ENCODE measurements around the gene ACAD11.
"Not testable (repeated sequence)": the region's sequence is repeated elsewhere in the genome, so short reads cannot be mapped to it uniquely, and the experiment has no call there.

ACAD11 gene

DNA sequence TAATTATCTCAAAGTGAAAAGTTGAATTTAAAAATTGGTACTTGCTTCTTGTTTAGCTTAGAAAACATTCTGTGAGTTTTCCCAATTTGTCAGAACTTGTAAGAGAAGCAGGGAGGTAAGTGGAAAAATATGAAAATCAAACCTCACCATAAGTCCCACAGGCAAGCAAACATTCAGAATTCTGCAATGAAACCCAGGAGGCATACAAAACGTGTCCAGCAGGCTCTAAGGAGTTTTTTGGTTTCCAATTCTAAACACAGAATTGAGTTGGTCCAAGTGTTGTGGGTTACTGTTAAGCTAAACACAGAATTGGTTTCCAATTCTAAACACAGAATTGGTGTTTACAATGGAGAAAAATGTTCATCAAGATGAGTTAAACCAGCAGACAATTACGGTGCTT, 89.6 kb downstream of the ACAD11 start:
- Mint-ChIP-seq H3K36me3 (peaks cover 35% of the 10 kb centered on the region), H3K27ac (no peak overlapping the region), H3K9me3 (peaks cover 4% of the 10 kb centered on the region), H3K4me1 (no peaks in the 10 kb centered on the region), H3K27me3 (no peaks in the 10 kb centered on the region), H3K4me3 (no peak overlapping the region)
- DNase-seq (ENCODE audit: low spot score in 2 of 2) (no peak), ATAC-seq (ENCODE audit: low read depth) (no peak)

DNA sequence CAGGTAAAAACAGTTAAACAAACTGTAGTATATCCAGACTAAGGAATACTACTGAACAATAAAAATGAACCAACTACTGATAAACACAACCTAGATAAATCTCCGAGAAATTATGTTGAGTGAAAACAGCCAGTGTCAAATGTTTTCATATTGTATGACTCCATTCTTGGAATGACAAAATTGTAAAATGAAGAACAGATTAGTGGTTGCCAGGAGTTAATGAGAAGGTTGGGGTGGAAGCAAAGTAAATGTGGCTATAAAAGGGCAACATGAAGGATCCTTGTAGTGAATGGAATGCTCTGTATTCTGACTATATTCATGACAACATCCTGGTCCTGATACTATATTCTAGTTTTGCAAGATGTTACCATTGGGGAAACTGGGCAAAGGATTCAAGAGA, 90.0 kb downstream of the ACAD11 start:
- H3K27ac Mint-ChIP-seq: no peak overlapping the region
- H3K4me3 Mint-ChIP-seq: no peak overlapping the region
- peaks cover 4% of the 10 kb centered on the region for H3K9me3 Mint-ChIP-seq
- ATAC-seq (ENCODE audit: low read depth): no peak
- no peaks in the 10 kb centered on the region for H3K4me1 Mint-ChIP-seq
- DNase-seq (ENCODE audit: low spot score in 2 of 2): no peak
- peaks cover 38% of the 10 kb centered on the region for H3K36me3 Mint-ChIP-seq
- H3K27me3 Mint-ChIP-seq: no peaks in the 10 kb centered on the region

DNA sequence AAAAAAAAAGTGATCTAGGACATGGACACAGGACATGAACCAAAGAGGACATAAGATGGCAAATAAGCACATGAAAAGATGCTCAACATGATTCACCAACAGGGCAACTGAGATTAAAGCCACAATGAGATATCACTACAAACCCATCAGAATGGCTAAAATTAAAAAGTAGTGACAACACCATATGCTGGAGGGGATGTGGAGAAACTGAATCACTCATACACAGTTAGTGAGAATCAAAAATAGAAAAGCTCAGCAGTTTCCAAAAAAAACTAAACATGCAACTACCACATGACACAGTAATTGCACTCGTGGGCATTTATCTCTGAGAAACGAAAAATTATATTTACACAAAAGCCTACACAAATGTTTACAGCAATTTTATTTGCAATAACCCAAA, 90.5 kb downstream of the ACAD11 start:
- ATAC-seq (ENCODE audit: low read depth) (no peak), DNase-seq (ENCODE audit: low spot score in 2 of 2) (no peak)
- H3K4me3 Mint-ChIP-seq: no peak overlapping the region
- H3K36me3 Mint-ChIP-seq: peaks cover 41% of the 10 kb centered on the region
- no peaks in the 10 kb centered on the region for H3K27me3 Mint-ChIP-seq
- no peak overlapping the region for H3K27ac Mint-ChIP-seq
- peaks cover 4% of the 10 kb centered on the region for H3K9me3 Mint-ChIP-seq
- no peaks in the 10 kb centered on the region for H3K4me1 Mint-ChIP-seq

DNA sequence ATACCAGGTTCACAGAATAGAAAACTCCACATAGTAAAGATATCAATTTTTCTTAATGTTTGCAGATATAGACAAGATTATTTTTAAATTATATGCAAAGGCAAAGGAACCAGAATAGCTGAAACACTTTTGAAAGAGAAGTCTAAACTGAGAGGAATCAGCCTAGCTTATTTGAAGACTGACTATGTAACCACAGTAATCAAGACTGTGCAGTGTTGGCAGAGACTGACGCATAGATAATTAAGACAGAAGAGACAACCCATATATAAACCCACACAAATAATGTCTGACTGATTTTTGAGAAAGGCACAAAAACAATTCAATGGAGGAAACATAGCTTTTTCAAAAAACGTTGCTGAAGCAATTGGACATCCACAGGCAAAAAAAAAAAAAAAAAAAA, 91.2 kb downstream of the ACAD11 start:
- ATAC-seq (ENCODE audit: low read depth) (no peak), DNase-seq (ENCODE audit: low spot score in 2 of 2) (no peak)
- Mint-ChIP-seq H3K9me3 (peaks cover 4% of the 10 kb centered on the region), H3K4me1 (no peaks in the 10 kb centered on the region), H3K36me3 (peaks cover 40% of the 10 kb centered on the region), H3K27me3 (no peaks in the 10 kb centered on the region), H3K27ac (no peak overlapping the region), H3K4me3 (no peak overlapping the region)

DNA sequence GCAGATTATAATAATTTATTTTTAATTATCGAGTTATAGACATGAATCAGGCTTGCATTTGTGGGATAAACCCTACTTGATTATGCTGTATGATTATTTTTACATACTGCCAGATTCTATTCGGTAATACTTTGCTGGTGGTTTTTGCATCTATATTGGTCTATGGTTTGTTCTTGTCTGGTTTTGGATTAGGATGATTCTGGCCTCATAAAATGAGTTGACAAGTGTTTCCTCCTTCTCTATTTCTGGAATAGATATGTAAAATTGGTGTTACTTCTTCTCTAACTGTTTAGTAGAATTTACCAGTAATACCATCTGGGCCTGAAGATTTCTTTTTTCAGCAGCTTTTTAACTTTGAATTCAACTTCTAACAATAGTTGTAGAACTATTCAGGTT, 95.5 kb downstream of the ACAD11 start:
- peaks cover 2% of the 10 kb centered on the region for H3K9me3 Mint-ChIP-seq
- H3K4me3 Mint-ChIP-seq: no peak overlapping the region
- no peaks in the 10 kb centered on the region for H3K27me3 Mint-ChIP-seq

DNA sequence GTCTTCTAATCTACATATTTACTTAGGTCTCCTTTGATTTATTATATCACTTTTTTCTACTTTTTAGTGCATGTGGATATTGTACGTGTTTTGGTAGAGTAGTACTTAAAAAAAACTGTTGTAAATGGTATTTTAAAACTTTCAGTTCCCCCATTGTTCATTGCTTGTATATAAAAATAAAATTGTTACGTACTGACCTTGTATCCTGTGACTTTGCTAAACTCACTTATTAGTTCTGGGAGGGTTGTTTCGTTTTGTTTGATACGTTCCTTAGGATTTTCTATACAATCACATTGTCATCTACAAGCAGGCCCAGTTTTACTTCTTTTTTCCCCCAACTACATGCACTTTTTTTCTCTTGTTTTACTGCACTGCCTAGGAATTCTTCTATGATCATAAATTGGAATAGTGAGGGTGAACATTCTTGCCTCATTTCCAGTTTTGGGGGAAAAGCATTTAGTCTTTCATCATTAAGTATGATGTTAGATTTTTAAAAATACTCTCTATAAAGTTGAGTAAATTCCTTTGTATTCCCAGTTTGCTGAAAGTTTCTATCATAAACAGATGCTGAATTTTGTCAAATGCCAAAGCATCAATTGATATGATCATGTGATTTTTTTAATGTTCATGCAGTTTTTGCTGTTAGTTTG, 96.1 kb downstream of the ACAD11 start:
- H3K36me3 Mint-ChIP-seq: peaks cover 27% of the 10 kb centered on the region

More for the DNA sequence above, 95.5 kb downstream of the ACAD11 start:
- Mint-ChIP-seq H3K36me3 (peaks cover 27% of the 10 kb centered on the region), H3K4me1 (no peaks in the 10 kb centered on the region), H3K27ac (no peak overlapping the region)
- ATAC-seq (ENCODE audit: low read depth) (no peak), DNase-seq (ENCODE audit: low spot score in 2 of 2) (no peak)

DNA sequence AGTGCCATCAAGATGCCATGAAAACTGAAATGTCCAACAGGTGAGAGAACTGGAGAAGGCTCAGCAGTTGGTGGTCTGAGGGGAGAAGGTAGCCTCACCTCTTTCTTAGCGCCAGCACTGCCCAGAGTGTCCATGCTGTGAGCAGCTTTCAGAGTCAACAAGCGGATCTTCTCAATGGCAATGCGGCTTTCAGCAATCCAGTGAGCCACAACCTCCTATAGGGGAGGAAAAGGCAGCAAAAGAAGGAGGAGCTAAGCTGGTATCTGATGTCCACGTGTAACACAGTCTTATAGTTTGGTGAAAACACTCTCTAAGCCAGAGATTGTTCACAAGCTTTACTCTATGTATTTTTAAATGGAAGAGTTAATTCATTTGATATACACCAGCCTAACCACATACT, 98.6 kb downstream of the ACAD11 start:
- DNase-seq (ENCODE audit: low spot score in 2 of 2) (no peak), ATAC-seq (ENCODE audit: low read depth) (no peak)

More for the DNA sequence above, 96.1 kb downstream of the ACAD11 start:
- ATAC-seq (ENCODE audit: low read depth) (no peak), DNase-seq (ENCODE audit: low spot score in 2 of 2) (no peak)
- H3K9me3 Mint-ChIP-seq: peaks cover 2% of the 10 kb centered on the region
- H3K4me3 Mint-ChIP-seq: no peak overlapping the region
- H3K27ac Mint-ChIP-seq: no peak overlapping the region
- H3K4me1 Mint-ChIP-seq: no peaks in the 10 kb centered on the region
- H3K27me3 Mint-ChIP-seq: no peaks in the 10 kb centered on the region

DNA sequence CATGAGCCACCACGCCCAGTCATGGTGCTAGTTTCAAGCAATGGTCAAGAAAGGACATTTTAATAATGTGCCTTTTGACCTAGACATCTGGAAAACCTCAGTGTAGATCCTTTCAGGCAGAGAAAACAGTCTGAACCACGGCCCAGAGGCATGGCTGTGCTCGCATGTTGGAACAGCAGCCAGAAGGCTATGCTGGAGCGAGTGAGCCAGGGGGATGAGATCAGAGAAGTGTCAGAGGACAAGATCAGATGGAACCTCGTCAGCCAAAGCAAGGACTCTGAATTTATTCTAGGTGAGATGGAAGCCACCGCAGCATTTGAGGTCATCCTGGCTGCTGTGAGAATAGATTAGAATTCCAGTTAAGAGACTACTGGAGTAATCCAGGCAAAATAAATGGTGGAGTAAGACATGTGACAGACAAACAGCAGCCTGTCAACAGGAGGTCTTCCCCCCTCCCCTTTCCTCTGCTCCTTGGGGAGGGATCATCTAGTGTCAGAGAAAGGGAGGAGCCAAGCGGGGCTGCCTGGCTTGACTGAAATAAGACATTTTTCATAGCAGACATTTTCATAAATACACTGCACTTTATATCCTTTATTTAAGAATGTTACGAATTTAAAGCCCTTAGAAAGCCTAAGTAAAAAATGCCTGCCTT, 103.0 kb downstream of the ACAD11 start:
- DNase-seq (ENCODE audit: low spot score in 2 of 2) (no peak), ATAC-seq (ENCODE audit: low read depth) (no peak)
- H3K4me3 Mint-ChIP-seq: no peak overlapping the region
- H3K27me3 Mint-ChIP-seq: no peaks in the 10 kb centered on the region
- H3K4me1 Mint-ChIP-seq: no peaks in the 10 kb centered on the region
- H3K36me3 Mint-ChIP-seq: peaks cover 8% of the 10 kb centered on the region
- no peak overlapping the region for H3K27ac Mint-ChIP-seq
- no peaks in the 10 kb centered on the region for H3K9me3 Mint-ChIP-seq

More for the DNA sequence above, 98.6 kb downstream of the ACAD11 start:
- H3K27ac Mint-ChIP-seq: no peak overlapping the region
- H3K9me3 Mint-ChIP-seq: peaks cover 2% of the 10 kb centered on the region
- no peaks in the 10 kb centered on the region for H3K27me3 Mint-ChIP-seq
- peaks cover 26% of the 10 kb centered on the region for H3K36me3 Mint-ChIP-seq
- H3K4me3 Mint-ChIP-seq: no peak overlapping the region
- no peaks in the 10 kb centered on the region for H3K4me1 Mint-ChIP-seq

DNA sequence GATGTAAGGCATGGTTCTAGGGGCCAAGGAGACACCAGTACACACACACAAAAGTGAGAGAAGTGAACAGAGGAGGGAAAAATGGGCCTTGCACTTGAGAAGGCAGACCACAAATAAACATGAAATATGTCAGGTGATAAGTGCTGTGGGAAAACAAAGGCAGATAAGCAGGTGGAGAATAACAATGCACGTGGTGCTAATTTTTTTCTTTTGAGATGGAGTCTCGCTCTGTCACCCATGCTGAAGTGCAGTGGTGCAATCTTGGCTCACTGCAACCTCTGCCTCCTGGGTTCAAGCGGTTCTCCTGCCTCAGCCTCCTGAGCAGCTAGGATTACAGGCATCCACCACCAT, 103.6 kb downstream of the ACAD11 start:
- not testable (repeated sequence) for H3K4me3 Mint-ChIP-seq; H3K27me3 Mint-ChIP-seq; H3K36me3 Mint-ChIP-seq; H3K27ac Mint-ChIP-seq; H3K4me1 Mint-ChIP-seq; H3K9me3 Mint-ChIP-seq; DNase-seq (ENCODE audit: low spot score in 2 of 2); ATAC-seq (ENCODE audit: low read depth)

DNA sequence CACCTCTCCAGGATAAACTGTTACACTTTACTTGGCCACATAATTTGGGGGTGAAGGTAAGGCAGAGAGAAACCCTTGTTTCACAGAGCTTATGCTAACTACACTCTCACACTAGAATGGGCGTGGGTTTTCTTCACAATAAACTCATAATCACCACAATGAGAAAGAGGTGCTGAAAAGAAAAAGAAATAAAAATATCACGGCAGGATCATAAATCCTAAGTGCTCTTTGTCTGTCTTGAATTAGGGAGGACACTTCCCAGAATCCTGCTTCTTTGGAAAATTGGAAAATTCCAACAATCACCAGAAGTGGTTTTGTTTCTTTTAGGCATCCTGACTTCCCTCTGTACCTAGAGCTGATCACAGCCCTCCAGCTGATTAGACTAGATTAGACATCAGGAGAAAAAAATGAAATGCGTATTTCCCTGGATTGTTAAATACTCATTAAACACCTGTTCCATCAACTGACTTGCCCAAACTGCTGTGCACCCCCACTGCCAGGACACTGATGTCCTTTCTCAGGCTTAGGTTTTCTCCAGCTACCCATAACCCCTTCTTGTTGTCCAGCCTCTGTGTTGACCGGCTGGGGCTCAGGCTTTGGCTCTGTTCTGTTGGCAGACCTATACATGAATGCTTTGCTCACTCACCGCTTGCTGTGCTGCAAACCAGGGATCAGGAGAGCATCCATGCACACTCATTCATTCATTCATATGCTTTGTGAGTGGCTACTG, 104.1 kb downstream of the ACAD11 start:
- DNase-seq (ENCODE audit: low spot score in 2 of 2): no peak
- Mint-ChIP-seq H3K9me3 (no peaks in the 10 kb centered on the region), H3K27ac (no peak overlapping the region), H3K27me3 (no peaks in the 10 kb centered on the region), H3K36me3 (peaks cover 7% of the 10 kb centered on the region), H3K4me3 (no peak overlapping the region), H3K4me1 (no peaks in the 10 kb centered on the region)
- ATAC-seq (ENCODE audit: low read depth): no peak

DNA sequence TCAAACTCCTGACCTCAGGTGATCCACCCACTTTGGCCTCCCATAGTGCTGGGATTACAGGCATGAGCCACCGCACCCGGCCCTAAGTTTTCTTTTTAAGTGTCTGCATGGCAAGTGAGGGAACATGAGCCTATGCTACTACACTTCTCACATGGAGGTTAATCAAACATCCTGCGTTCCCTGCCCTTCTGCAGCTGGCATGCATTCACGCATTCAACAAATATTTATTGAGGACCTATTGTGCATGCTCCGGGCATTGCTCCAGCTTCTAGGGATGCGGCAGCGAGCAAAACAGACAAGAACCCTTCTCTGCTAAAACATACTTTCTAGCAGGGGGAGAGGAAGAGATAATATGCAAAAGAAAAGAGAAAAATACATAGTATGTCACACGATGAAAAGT, 105.2 kb downstream of the ACAD11 start:
- DNase-seq (ENCODE audit: low spot score in 2 of 2): no peak
- Mint-ChIP-seq H3K27me3 (no peaks in the 10 kb centered on the region), H3K9me3 (no peaks in the 10 kb centered on the region), H3K4me1 (peaks cover 2% of the 10 kb centered on the region), H3K27ac (no peak overlapping the region), H3K4me3 (no peak overlapping the region), H3K36me3 (peaks cover 7% of the 10 kb centered on the region)
- no peak for ATAC-seq (ENCODE audit: low read depth)

DNA sequence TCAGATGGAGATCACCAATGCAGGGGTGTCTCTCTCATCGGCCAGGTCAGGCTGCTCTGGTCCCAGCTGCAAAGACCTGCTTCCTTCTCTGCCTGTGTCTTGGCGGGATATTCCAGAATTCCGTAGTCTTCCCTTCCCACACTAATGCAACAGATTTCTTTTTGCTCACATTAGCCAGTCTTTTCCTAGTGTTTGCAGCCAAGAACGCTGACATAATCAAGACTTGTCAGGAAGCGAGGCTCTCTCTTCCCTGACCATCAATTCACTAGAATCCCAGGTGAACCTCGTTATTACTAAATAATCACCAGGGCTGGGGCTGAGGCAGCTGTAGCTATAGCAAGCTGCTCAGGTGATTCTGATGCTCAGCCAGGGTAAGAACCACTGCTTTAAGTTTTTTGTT, 105.8 kb downstream of the ACAD11 start:
- Mint-ChIP-seq H3K27ac (no peak overlapping the region), H3K9me3 (no peaks in the 10 kb centered on the region), H3K4me1 (peaks cover 2% of the 10 kb centered on the region), H3K36me3 (peaks cover 5% of the 10 kb centered on the region), H3K27me3 (no peaks in the 10 kb centered on the region), H3K4me3 (no peak overlapping the region)
- ATAC-seq (ENCODE audit: low read depth): no peak
- no peak for DNase-seq (ENCODE audit: low spot score in 2 of 2)

DNA sequence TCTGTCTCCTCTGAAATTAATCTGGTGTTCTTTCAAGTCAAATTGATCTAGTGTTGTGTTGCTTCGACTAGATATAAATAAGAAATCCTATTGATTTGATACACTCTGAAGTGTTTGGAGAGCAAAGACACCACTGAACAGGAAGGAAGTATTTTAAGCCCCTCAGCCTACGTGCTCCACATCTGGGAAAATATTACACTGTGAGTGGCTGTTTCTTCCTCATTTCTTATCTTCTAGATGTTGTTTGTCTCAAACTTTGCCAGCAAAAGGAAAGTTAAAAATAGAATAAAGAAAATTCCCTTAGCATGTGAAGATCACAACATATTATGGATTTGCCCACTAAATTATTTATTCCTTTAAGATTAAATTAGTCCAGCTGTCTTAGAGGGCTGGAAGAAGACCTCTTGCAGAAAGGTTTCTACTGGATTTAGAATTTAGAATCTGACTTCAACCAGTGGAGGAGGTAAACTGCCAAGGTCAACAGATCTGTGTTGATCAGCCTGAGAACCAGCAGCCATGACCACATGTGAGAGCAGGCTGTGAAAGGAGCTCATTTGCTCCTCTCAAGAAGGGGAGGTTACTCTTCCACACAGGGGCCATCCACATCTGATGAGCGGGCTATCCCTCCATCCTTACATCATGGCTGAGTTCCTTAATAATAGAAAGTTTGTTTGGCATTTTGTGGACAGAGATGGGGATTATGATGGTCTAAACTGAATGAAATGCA, 108.9 kb downstream of the ACAD11 start:
- H3K4me1 Mint-ChIP-seq: peaks cover 2% of the 10 kb centered on the region
- H3K4me3 Mint-ChIP-seq: no peak overlapping the region
- ATAC-seq (ENCODE audit: low read depth): no peak
- peaks cover under 1% of the 10 kb centered on the region for H3K36me3 Mint-ChIP-seq
- DNase-seq (ENCODE audit: low spot score in 2 of 2): no peak
- H3K27me3 Mint-ChIP-seq: no peaks in the 10 kb centered on the region
- H3K27ac Mint-ChIP-seq: no peak overlapping the region
- no peaks in the 10 kb centered on the region for H3K9me3 Mint-ChIP-seq

DNA sequence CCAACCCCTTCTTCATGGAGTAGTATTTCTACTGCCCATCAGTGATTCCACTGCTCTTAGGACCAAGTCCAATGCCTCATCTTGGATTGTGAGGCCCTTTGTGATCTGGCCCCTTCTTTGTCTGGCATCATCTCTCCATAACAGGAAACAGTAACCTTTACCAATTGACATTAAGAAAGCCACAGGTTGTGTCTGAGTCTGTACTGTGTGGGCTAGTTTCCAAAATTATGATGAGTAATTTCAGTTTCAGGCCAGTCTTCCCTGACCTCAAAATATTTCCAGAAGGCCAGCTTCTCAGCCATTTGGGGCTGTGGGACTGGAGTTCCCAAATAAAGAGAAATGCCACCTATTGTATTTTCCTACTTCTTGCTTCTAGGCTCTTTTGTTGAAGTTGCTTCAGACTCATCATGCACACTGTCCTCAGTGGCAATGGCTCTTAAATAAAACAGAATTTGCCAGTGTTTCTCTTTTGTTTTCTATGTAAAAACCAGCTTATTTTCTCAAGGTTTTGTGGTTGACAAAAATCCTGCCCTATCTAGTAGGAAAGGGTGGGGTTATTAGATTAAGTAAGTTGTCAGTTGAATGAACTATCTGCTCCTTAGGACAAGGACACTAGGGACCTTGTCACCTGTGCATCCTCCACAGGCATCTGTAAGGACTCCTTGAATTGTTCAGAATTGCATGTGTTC, 109.6 kb downstream of the ACAD11 start:
- Mint-ChIP-seq H3K27me3 (no peaks in the 10 kb centered on the region), H3K27ac (no peak overlapping the region), H3K4me3 (no peak overlapping the region), H3K36me3 (no peaks in the 10 kb centered on the region), H3K9me3 (no peaks in the 10 kb centered on the region), H3K4me1 (peaks cover 2% of the 10 kb centered on the region)
- ATAC-seq (ENCODE audit: low read depth) (no peak), DNase-seq (ENCODE audit: low spot score in 2 of 2) (no peak)
